IMR-90 (cell line): ENCODE results near the gene HIGD2A. TPM values are rescaled to one million over a fixed set of nuclear protein-coding genes. Genes with fewer than 3 reads are reported as not detected.

Experiments used
- ATAC-seq: fragments of 200-7000 bp; cut with Tn5 transposase; 2 replicates; pipeline ENCODE4 v1.9.1; 2020; ENCODE audit warnings: low read depth, mild to moderate bottlenecking, moderate library complexity
- BruUV-seq: library from RNA; stranded (reverse); fragments of 400-500 nt; replicated peaks from 2 replicates; lab custom pipeline; 2021; lab: Mats Ljungman, UMichigan
- CTCF ChIA-PET: fragments of 300-600 bp; formaldehyde crosslinking; extraction: SDS; loops from one replicate; lab custom pipeline; 2021; ENCODE audit warnings: antibody characterized with exemption; lab: Yijun Ruan, JAX
- POLR2A ChIA-PET: fragments of 300-600 bp; sonication (Branson Sonifier 250); formaldehyde crosslinking; loops from one replicate; lab custom pipeline; 2022; ENCODE audit warnings: antibody characterized with exemption; ENCODE audit not compliant: unreplicated experiment; lab: Charles Lee
- DNase-seq: peaks from one replicate; pipeline ENCODE4 v3.0.0; 2013
- H2AFZ ChIP-seq: replicated peaks from 2 replicates; pipeline ENCODE3; 2013; ENCODE audit warnings: low read length, mild to moderate bottlenecking; ENCODE audit not compliant: poor library complexity
- H2AK5ac ChIP-seq: 2 replicates; pipeline ENCODE4 v1.6.1; 2013; ENCODE audit warnings: low read depth, low read length, inconsistent platforms
- H2AK9ac ChIP-seq: replicated peaks from 2 replicates; pipeline ENCODE3; 2013; ENCODE audit warnings: mild to moderate bottlenecking, low read depth, low read length, moderate library complexity; ENCODE audit not compliant: poor library complexity
- H2BK120ac ChIP-seq: 2 replicates; pipeline ENCODE4 v1.6.1; 2013; ENCODE audit warnings: low read depth, low read length, inconsistent platforms
- H2BK15ac ChIP-seq: 3 replicates; pipeline ENCODE4 v1.6.1; 2013; ENCODE audit warnings: low read depth, low read length, inconsistent platforms
- H2BK20ac ChIP-seq: 2 replicates; pipeline ENCODE4 v1.6.1; 2013; ENCODE audit warnings: low read depth, mild to moderate bottlenecking, inconsistent platforms, low read length, moderate library complexity
- H2BK5ac ChIP-seq: 2 replicates; pipeline ENCODE4 v1.6.1; 2013; ENCODE audit warnings: mild to moderate bottlenecking, low read depth, low read length, inconsistent platforms; ENCODE audit not compliant: poor library complexity, severe bottlenecking
- H3K14ac ChIP-seq: replicated peaks from 2 replicates; pipeline ENCODE4 v1.6.1; 2013; ENCODE audit warnings: low read depth, low read length, inconsistent platforms
- H3K18ac ChIP-seq: 2 replicates; pipeline ENCODE4 v1.6.1; 2013; ENCODE audit warnings: low read depth, low read length, control low read depth
- H3K23ac ChIP-seq: 2 replicates; pipeline ENCODE4 v1.6.1; 2013; ENCODE audit warnings: low read depth, low read length, inconsistent platforms
- H3K27ac ChIP-seq: 2 replicates; pipeline ENCODE4 v1.5.1; 2013; ENCODE audit warnings: mild to moderate bottlenecking, control low read depth, low read length; ENCODE audit not compliant: insufficient read depth
- H3K27me3 ChIP-seq: 2 replicates; pipeline ENCODE4 v1.6.1; 2013; ENCODE audit warnings: low read length; ENCODE audit not compliant: control insufficient read depth, insufficient read depth
- H3K36me3 ChIP-seq: 2 replicates; pipeline ENCODE4 v1.6.1; 2013; ENCODE audit warnings: low read length, mixed read lengths; ENCODE audit not compliant: control insufficient read depth, insufficient read depth
- H3K4ac ChIP-seq: 2 replicates; pipeline ENCODE4 v1.6.1; 2013; ENCODE audit warnings: low read depth, low read length, inconsistent platforms
- H3K4me1 ChIP-seq: 2 replicates; pipeline ENCODE4 v1.6.1; 2013; ENCODE audit warnings: low read length, mixed read lengths; ENCODE audit not compliant: control insufficient read depth, insufficient read depth
- H3K4me2 ChIP-seq: 2 replicates; pipeline ENCODE4 v1.6.1; 2013; ENCODE audit warnings: low read depth, mild to moderate bottlenecking, control low read depth, low read length, moderate library complexity
- H3K4me3 ChIP-seq: 2 replicates; pipeline ENCODE4 v1.5.1; 2013; ENCODE audit warnings: low read depth, mild to moderate bottlenecking, control low read depth, low read length, moderate library complexity; ENCODE audit not compliant: insufficient read depth
- H3K56ac ChIP-seq: 2 replicates; pipeline ENCODE4 v1.6.1; 2013; ENCODE audit warnings: low read length, inconsistent platforms; ENCODE audit not compliant: insufficient read depth; ENCODE audit errors: extremely low read depth
- H3K79me1 ChIP-seq, 2 experiments: 2 replicates each; pipeline ENCODE4 v1.6.1; 2013; ENCODE audit warnings: low read length in 2 of 2, inconsistent platforms in 1 of 2, low read depth in 1 of 2
- H3K9ac ChIP-seq: 2 replicates; pipeline ENCODE4 v1.6.1; 2013; ENCODE audit warnings: low read depth, low read length, control low read depth
- H3K9me1 ChIP-seq: 2 replicates; pipeline ENCODE4 v1.6.1; 2013; ENCODE audit warnings: low read length, inconsistent platforms; ENCODE audit not compliant: insufficient read depth
- H3K9me3 ChIP-seq: 2 replicates; pipeline ENCODE4 v1.6.1; 2013; ENCODE audit warnings: low read length; ENCODE audit not compliant: control insufficient read depth, insufficient read depth
- H4K20me1 ChIP-seq: 2 replicates; pipeline ENCODE4 v1.6.1; 2013; ENCODE audit warnings: low read length, inconsistent platforms; ENCODE audit not compliant: insufficient read depth
- H4K5ac ChIP-seq: 2 replicates; pipeline ENCODE4 v1.6.1; 2013; ENCODE audit warnings: mild to moderate bottlenecking, low read depth, low read length, control low read depth
- H4K8ac ChIP-seq, 2 experiments: 2 replicates each; pipeline ENCODE4 v1.6.1; 2013; ENCODE audit warnings: low read depth in 2 of 2, low read length in 2 of 2, control low read depth in 1 of 2, inconsistent platforms in 1 of 2
- H4K91ac ChIP-seq: 2 replicates; pipeline ENCODE4 v1.6.1; 2013; ENCODE audit warnings: low read depth, low read length, inconsistent platforms; ENCODE audit not compliant: insufficient read depth
- BHLHE40 ChIP-seq: fragments of 150-350 bp; IDR thresholded peaks from 2 replicates; pipeline ENCODE4 v1.6.1; 2016; ENCODE audit warnings: mild to moderate bottlenecking, low read depth, low read length
- WGBS, 2 experiments: methylation state at CpG; one replicate each; pipeline versions ENCODE4 v1.1.5 to v1.1.7; 2013; ENCODE audit warnings: missing lambda C conversion rate in 2 of 2; ENCODE audit not compliant: insufficient read length in 1 of 2; ENCODE audit errors: extremely low coverage in 2 of 2; 5-methylcytosine and 5-hydroxymethylcytosine counted together
- dilution Hi-C: fragments of 300-500 bp; cut with HindIII; formaldehyde crosslinking; loops from one replicate; pipeline ENCODE4 v1.14.3; 2018; ENCODE audit warnings: low sequenced_read_pairs; ENCODE audit not compliant: unreplicated experiment
- in situ Hi-C: fragments of 300-500 bp; cut with MboI; formaldehyde crosslinking; loops from 3 replicates; pipeline ENCODE4 v1.14.3; 2019; ENCODE audit warnings: low sequenced_read_pairs, inconsistent platforms, mixed read lengths
- intact Hi-C: fragments of 100-400 bp; cut with micrococcal nuclease; formaldehyde crosslinking; loops from 2 replicates; pipeline ENCODE4 v1.10.0; 2022
- polyA plus RNA-seq, 3 experiments: library from polyadenylated mRNA; depleted of rRNA; stranded (reverse); fragments of >200 nt; gene quantifications; 2 replicates each; pipeline ENCODE4 v1.2.3, GENCODE V29; 2012; ENCODE audit warnings: low replicate concordance in 1 of 3
- total RNA-seq: library from RNA; depleted of rRNA; stranded (reverse); fragments of >200 nt; gene quantifications from 2 replicates; pipeline ENCODE4 v1.2.3, GENCODE V29; 2012

The HIGD2A gene
- total and polyA plus RNA-seq, 2 of the 4 experiments (the other 2 are of a cell fraction), result 35.0 to 131 TPM

DNA sequence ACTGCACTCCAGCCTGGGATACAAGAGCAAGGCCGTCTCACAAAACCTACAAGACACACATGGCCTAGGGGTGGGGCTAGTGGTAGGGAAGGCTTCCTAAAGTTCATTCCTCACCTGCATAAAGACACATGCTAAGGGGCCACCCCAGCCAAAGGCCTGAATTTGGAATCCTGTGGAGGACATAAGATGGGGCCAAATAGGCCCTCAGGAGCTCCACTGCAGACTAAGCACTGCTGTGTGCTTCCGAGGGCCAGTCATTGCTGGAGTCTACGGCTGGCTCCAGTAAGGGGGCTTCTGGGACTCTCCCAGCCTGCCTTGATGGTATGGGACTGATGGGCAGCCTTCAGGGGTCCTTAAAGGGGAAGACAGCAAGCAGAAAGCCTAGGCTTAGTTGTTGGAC is 5.8 kb upstream of the HIGD2A start:
- intact Hi-C loops (no loop called here), dilution Hi-C loops (no loop called here), in situ Hi-C loops (no loop called here)
- no peak overlapping the region for H3K56ac ChIP-seq
- no peaks in the 10 kb centered on the region for H3K9me3 ChIP-seq
- H3K27me3 ChIP-seq, result no peaks in the 10 kb centered on the region
- CTCF ChIA-PET, result no interaction called here
- no peak for DNase-seq
- no peak overlapping the region for H2BK20ac ChIP-seq
- peaks cover 38% of the 10 kb centered on the region for H3K36me3 ChIP-seq
- ATAC-seq, result no peak
- no TSS peak for BruUV-seq
- no peak overlapping the region for H4K91ac ChIP-seq
- no peaks in the 10 kb centered on the region; the same call in 1 of the 2 replicates for H4K20me1 ChIP-seq
- no peak overlapping the region for H2BK5ac ChIP-seq
- H3K4ac ChIP-seq, result no peak overlapping the region
- H2BK15ac ChIP-seq, result no peak overlapping the region
- no peak overlapping the region for H3K14ac ChIP-seq
- H3K9ac ChIP-seq, result no peak overlapping the region
- H3K4me3 ChIP-seq, result no peak overlapping the region
- H2BK120ac ChIP-seq, result no peak overlapping the region
- no peak overlapping the region for H3K18ac ChIP-seq
- no peak overlapping the region for H2AK9ac ChIP-seq
- H3K4me1 ChIP-seq, result no peaks in the 10 kb centered on the region
- no peak overlapping the region for H4K5ac ChIP-seq
- peaks cover 8 to 26% of the 10 kb centered on the region in 2 experiments; a peak in 3 of 4 replicates for H3K79me1 ChIP-seq
- no peak overlapping the region for H3K23ac ChIP-seq
- POLR2A ChIA-PET, result no interaction called here
- no peak overlapping the region for H3K4me2 ChIP-seq
- H4K8ac ChIP-seq, result no peak overlapping the region
- H3K27ac ChIP-seq, result no peak overlapping the region
- TF ChIP-seq BHLHE40, result no peak
- WGBS, 2 experiments, result no CpG with 5 or more reads among the region's 3 CpGs
- H3K9me1 ChIP-seq, result no peaks in the 10 kb centered on the region; the same call in 1 of the 2 replicates
- H2AK5ac ChIP-seq, result no peak overlapping the region
- no peak overlapping the region for H2AFZ ChIP-seq
